ENCODE results near the gene TPD52L1. TPM values are rescaled to one million over a fixed set of nuclear protein-coding genes. Genes with fewer than 3 reads are reported as not detected.

Gene TPD52L1
- total RNA-seq, 4 donors from 2014 or later: 22.2 to 77.6 (median 37.7) TPM

- intact Hi-C loops (cut with DNase I; ENCODE audit: low total_unique reads): no loop called here
- no peak overlapping the region for H3K27ac ChIP-seq
- H3K27me3 ChIP-seq: no peaks in the 10 kb centered on the region
- H3K4me3 ChIP-seq: no peak overlapping the region
- TF ChIP-seq POLR2A (IDR thresholded peaks at IDR 0.05): no peak
- TF ChIP-seq, protein P1, sequence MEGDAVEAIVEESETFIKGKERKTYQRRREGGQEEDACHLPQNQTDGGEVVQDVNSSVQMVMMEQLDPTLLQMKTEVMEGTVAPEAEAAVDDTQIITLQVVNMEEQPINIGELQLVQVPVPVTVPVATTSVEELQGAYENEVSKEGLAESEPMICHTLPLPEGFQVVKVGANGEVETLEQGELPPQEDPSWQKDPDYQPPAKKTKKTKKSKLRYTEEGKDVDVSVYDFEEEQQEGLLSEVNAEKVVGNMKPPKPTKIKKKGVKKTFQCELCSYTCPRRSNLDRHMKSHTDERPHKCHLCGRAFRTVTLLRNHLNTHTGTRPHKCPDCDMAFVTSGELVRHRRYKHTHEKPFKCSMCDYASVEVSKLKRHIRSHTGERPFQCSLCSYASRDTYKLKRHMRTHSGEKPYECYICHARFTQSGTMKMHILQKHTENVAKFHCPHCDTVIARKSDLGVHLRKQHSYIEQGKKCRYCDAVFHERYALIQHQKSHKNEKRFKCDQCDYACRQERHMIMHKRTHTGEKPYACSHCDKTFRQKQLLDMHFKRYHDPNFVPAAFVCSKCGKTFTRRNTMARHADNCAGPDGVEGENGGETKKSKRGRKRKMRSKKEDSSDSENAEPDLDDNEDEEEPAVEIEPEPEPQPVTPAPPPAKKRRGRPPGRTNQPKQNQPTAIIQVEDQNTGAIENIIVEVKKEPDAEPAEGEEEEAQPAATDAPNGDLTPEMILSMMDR (IDR thresholded peaks at IDR 0.05): no peak
- DNase-seq: no peak
- H3K4me1 ChIP-seq: no peaks in the 10 kb centered on the region
- H3K36me3 ChIP-seq: no peaks in the 10 kb centered on the region
- no peaks in the 10 kb centered on the region for H3K9me3 ChIP-seq
Observed at GRCh38 chr6:125267806-125268523, 114.4 kb downstream of the TPD52L1 start.

DNA sequence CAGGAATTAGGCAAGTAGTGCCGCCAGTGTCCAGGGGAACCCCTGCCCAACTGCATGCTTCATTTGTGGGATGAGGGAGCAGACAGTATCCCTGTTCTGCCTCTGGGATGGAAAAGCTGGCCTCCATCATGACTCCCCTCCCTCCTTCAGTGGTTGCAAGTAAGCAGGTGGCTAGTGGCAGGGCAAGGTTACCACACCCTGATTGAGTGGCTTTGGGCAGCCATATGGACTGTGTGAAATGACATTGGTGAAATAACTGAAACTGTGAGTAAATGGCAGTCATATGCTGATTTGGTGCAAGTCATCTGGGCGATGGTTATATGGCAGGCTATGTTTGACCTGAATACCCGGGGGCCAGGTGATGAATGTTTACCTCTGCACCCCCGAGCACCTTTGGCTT, 115.2 kb downstream of the TPD52L1 start:
- DNase-seq: no peak
- intact Hi-C loops (cut with DNase I; ENCODE audit: low total_unique reads): no loop called here
- Histone ChIP-seq H3K4me1 (no peaks in the 10 kb centered on the region), H3K36me3 (no peaks in the 10 kb centered on the region), H3K27me3 (no peaks in the 10 kb centered on the region), H3K4me3 (no peak overlapping the region), H3K9me3 (no peaks in the 10 kb centered on the region), H3K27ac (no peak overlapping the region)
- TF ChIP-seq, protein P1 (IDR thresholded peaks at IDR 0.05): no peak
- no peak for TF ChIP-seq POLR2A (IDR thresholded peaks at IDR 0.05)

DNA sequence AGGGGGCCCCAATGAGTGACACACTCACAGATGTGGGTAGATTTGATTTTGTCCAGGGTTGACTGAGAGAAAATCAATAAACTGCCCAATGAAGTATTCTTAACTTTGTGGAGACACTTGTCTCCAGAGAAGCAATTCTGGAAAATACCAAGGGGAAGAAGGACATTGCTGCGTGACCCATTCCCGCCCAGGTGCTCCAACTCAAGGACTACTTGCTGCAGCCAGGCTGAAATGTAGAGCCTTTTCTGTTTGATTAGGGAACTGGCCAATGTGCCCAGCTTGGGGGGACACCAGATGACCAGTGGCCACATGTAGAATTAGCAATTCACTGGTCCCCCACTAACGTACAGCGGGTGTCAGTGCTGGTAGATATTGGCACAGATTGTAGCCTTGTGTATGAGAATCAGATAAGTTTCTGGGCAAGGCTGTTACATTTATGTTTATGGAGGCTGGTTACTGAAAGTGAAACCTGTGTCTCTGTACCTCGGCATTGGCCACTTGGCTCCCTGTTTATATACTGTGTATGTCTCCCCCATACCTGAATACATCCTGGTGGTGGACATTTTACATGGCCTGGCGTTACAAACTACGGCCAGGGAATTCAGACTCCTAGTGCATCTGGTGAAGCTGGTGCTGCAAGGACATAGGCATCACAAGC, 115.9 kb downstream of the TPD52L1 start:
- DNase-seq: no peak
- intact Hi-C loops (cut with DNase I; ENCODE audit: low total_unique reads): no loop called here
- Histone ChIP-seq H3K4me1 (no peaks in the 10 kb centered on the region), H3K4me3 (no peak overlapping the region), H3K27me3 (no peaks in the 10 kb centered on the region), H3K36me3 (no peaks in the 10 kb centered on the region), H3K9me3 (no peaks in the 10 kb centered on the region), H3K27ac (no peak overlapping the region)
- TF ChIP-seq POLR2A (IDR thresholded peaks at IDR 0.05): no peak
- TF ChIP-seq, protein P1 (IDR thresholded peaks at IDR 0.05): no peak

DNA sequence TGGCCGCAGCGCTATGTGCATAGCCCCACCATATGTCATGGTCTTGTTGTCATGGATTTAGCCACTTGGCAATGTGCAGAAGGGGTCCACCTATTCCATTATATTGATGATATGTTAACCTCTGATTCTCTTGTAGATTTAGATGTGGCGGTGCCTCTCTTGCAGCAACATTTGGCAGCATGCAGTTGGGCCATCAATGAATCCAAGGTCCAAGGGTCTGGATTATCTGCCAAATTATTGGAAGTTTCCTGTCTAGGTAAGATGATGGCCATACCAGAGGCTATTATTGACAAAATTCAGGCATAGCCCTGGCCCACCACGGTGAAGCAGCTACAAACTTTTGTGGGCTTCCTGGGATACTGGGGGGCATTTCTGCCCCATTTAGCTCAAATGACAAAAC, 116.8 kb downstream of the TPD52L1 start:
- no peaks in the 10 kb centered on the region for H3K4me1 ChIP-seq
- no peaks in the 10 kb centered on the region for H3K36me3 ChIP-seq
- H3K27ac ChIP-seq: no peak overlapping the region
- no peak for DNase-seq
- no peak overlapping the region for H3K4me3 ChIP-seq
- TF ChIP-seq POLR2A (IDR thresholded peaks at IDR 0.05): no peak
- TF ChIP-seq, protein P1 (IDR thresholded peaks at IDR 0.05): no peak
- H3K9me3 ChIP-seq: no peaks in the 10 kb centered on the region
- intact Hi-C loops (cut with DNase I; ENCODE audit: low total_unique reads): no loop called here
- H3K27me3 ChIP-seq: no peaks in the 10 kb centered on the region

DNA sequence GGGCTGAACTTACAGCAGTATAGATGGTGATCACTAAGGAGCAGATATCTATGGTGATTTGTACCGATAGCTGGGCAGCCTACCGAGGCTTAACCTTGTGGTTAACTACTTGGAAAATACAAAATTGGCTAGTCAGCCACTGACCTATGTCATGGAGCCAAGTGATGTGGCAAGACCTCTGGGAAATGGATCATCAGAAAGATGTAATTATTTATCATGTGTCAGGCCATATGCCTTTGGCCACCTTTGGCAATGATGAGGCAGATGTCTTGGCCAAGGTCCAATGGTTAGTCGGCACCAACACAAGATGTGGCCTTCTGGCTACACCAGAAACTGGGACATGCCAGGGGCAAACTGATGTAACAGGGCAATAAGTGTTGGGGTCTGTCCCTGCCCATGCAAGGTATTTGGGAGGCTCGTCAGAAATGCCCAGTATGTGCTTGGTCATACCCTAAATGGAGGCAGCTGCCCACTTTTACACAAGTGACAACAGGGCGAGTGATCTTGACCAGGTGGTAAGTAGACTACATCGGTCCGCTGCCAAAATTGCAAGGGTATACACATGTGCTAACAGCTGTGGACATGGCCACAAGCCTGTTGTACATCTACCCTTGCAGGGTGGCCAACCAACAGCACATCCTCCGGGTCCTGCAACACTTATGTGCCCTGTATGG, 118.0 kb downstream of the TPD52L1 start:
- H3K9me3 ChIP-seq: no peaks in the 10 kb centered on the region
- no peak overlapping the region for H3K27ac ChIP-seq
- no peaks in the 10 kb centered on the region for H3K36me3 ChIP-seq
- TF ChIP-seq, protein P1 (IDR thresholded peaks at IDR 0.05): no peak
- TF ChIP-seq POLR2A (IDR thresholded peaks at IDR 0.05): no peak
- intact Hi-C loops (cut with DNase I; ENCODE audit: low total_unique reads): no loop called here
- no peak for DNase-seq
- H3K27me3 ChIP-seq: no peaks in the 10 kb centered on the region
- no peaks in the 10 kb centered on the region for H3K4me1 ChIP-seq
- no peak overlapping the region for H3K4me3 ChIP-seq

All from uterus (tissue), 4 donors.